ENCODE results near the gene ATP6V1E1. TPM values are rescaled to one million over a fixed set of nuclear protein-coding genes. Genes with fewer than 3 reads are reported as not detected.

The ATP6V1E1 gene
- total RNA-seq, 1 experiment from 2014 or later: 121 TPM

DNA sequence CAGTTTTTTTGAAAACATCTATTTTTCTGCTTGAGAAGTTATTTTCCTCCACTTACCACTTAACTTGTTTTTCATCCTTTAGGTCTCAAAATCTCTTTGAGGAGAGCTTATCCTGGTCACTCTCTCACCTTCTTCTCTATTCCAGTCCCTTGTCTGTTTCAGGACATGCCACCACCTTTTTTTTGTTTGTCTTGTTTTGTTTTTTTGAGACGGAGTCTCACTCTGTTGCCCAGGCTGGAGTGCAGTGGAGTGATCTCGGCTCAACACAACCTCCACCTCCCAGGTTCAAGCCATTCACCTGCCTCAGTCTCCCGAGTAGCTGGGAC lies 5.4 kb upstream of the ATP6V1E1 start:
- no peaks in the 10 kb centered on the region for H3K36me3 ChIP-seq (ENCODE audit: insufficient read depth, low read length, poor library complexity, severe bottlenecking)
- ChIA-PET POLR2A (ENCODE audit: low non-redundant PET) (interaction anchor here (0.6 kb wide), 1 partner anchor 143 kb away, joined by 21 read pairs; no protein-coding TSS in a partner anchor), CTCF (no interaction called here)
- H3K9me3 ChIP-seq (ENCODE audit: low read depth, low read length, poor library complexity, severe bottlenecking): no peaks in the 10 kb centered on the region
- TF ChIP-seq, protein P1, sequence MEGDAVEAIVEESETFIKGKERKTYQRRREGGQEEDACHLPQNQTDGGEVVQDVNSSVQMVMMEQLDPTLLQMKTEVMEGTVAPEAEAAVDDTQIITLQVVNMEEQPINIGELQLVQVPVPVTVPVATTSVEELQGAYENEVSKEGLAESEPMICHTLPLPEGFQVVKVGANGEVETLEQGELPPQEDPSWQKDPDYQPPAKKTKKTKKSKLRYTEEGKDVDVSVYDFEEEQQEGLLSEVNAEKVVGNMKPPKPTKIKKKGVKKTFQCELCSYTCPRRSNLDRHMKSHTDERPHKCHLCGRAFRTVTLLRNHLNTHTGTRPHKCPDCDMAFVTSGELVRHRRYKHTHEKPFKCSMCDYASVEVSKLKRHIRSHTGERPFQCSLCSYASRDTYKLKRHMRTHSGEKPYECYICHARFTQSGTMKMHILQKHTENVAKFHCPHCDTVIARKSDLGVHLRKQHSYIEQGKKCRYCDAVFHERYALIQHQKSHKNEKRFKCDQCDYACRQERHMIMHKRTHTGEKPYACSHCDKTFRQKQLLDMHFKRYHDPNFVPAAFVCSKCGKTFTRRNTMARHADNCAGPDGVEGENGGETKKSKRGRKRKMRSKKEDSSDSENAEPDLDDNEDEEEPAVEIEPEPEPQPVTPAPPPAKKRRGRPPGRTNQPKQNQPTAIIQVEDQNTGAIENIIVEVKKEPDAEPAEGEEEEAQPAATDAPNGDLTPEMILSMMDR (conservative IDR thresholded peaks at IDR 0.05; ENCODE audit: low read depth, low read length): no peak
- no peak for TF ChIP-seq EZH2 (IDR thresholded peaks at IDR 0.05; ENCODE audit: borderline replicate concordance, low read depth, low read length, poor library complexity, severe bottlenecking)
- H3K4me1 ChIP-seq (ENCODE audit: insufficient read depth, low read length, poor library complexity, severe bottlenecking): peaks cover 8% of the 10 kb centered on the region
- no peak for DNase-seq (ENCODE audit: low spot score)
- H3K4me3 ChIP-seq (ENCODE audit: low read depth, low read length, poor library complexity, severe bottlenecking): no peak overlapping the region
- intact Hi-C loops (cut with micrococcal nuclease; ENCODE audit: unreplicated experiment): no loop called here
- H3K27me3 ChIP-seq (replicated peaks; ENCODE audit: insufficient read depth, low read depth, low read length, poor library complexity): no peaks in the 10 kb centered on the region
- no peak overlapping the region for H3K27ac ChIP-seq (ENCODE audit: low read depth, low read length, poor library complexity, severe bottlenecking)
- BruUV-seq (replicated peaks): no TSS peak

DNA sequence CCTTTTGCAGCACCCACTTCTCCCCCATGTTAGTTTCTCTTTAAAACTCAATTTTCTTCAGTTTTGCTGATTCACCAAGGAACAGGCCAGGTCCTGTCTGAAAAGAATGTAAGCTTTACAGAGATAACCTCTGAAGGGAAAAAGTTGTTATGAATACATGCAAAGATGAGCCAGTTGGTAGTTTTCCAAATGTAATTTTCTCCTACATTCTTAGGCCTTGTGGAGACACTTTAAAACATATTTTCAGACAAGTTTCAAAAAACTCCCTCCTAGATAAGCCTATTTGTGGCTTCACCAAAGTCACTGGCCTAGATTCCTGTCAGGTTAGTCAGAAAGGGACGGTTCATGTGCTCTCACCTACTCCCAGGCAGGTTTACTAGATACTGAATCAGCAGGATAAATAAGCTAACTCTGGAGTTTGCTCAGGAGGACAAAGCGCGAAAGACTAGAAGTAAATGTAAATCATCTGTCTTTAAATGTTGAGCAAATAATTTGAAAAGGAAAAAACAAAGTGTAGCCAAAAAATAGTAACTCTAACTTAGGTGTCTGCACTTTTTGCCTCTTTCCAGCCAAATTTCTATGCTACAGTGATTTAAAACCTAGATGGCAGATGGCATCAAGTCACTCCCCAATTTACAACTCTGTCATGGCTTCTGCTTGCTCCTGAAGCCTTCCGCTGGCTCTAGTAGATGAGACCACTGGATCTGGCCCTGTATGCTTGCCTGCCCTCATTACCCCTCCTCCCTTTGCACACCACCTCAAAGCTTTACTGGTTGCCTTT lies 4.9 kb upstream of the ATP6V1E1 start:
- POLR2A ChIA-PET (ENCODE audit: low non-redundant PET): interaction anchor here (0.6 kb wide), 1 partner anchor 143 kb away, joined by 21 read pairs; no protein-coding TSS in a partner anchor
- TF ChIP-seq, protein P1 (conservative IDR thresholded peaks at IDR 0.05; ENCODE audit: low read depth, low read length): no peak
- TF ChIP-seq EZH2 (IDR thresholded peaks at IDR 0.05; ENCODE audit: borderline replicate concordance, low read depth, low read length, poor library complexity, severe bottlenecking): no peak
- Histone ChIP-seq H3K36me3 (ENCODE audit: insufficient read depth, low read length, poor library complexity, severe bottlenecking) (no peaks in the 10 kb centered on the region), H3K9me3 (ENCODE audit: low read depth, low read length, poor library complexity, severe bottlenecking) (no peaks in the 10 kb centered on the region), H3K4me3 (ENCODE audit: low read depth, low read length, poor library complexity, severe bottlenecking) (no peak overlapping the region), H3K4me1 (ENCODE audit: insufficient read depth, low read length, poor library complexity, severe bottlenecking) (peaks cover 8% of the 10 kb centered on the region), H3K27me3 (replicated peaks; ENCODE audit: insufficient read depth, low read depth, low read length, poor library complexity) (no peaks in the 10 kb centered on the region), H3K27ac (ENCODE audit: low read depth, low read length, poor library complexity, severe bottlenecking) (peak overlapping the region; percentile 21)
- DNase-seq (ENCODE audit: low spot score): no peak
- intact Hi-C loops (cut with micrococcal nuclease; ENCODE audit: unreplicated experiment): no loop called here
- CTCF ChIA-PET: no interaction called here
- BruUV-seq (replicated peaks): no TSS peak

DNA sequence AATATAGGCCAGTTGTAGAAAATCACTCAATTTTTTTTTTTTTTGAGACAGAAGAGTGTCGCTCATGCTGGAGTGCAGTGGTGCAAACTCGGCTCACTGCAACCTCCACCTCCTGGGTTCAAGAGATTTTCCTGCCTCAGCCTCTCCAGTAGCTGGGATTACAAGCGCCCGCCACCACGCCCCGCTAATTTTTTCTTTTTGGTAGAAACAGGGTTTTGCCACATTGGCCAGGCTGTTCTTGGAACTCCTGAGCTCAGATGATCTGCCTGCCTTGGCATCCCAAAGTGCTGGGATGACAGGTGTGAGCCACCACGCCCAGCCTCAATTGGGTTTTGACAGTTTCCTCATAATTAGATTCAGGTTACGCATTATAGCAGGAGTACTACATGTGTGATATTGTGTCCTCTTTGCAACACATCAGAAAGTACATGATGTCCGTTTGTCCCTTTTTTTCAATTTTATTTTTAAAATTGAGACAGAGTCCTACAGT lies 2.6 kb upstream of the ATP6V1E1 start:
- no peak for DNase-seq (ENCODE audit: low spot score)
- intact Hi-C loops (cut with micrococcal nuclease; ENCODE audit: unreplicated experiment): no loop called here
- Histone ChIP-seq H3K27me3 (replicated peaks; ENCODE audit: insufficient read depth, low read depth, low read length, poor library complexity) (no peaks in the 10 kb centered on the region), H3K36me3 (ENCODE audit: insufficient read depth, low read length, poor library complexity, severe bottlenecking) (no peaks in the 10 kb centered on the region), H3K27ac (ENCODE audit: low read depth, low read length, poor library complexity, severe bottlenecking) (no peak overlapping the region), H3K9me3 (ENCODE audit: low read depth, low read length, poor library complexity, severe bottlenecking) (no peaks in the 10 kb centered on the region), H3K4me3 (ENCODE audit: low read depth, low read length, poor library complexity, severe bottlenecking) (no peak overlapping the region), H3K4me1 (ENCODE audit: insufficient read depth, low read length, poor library complexity, severe bottlenecking) (no peaks in the 10 kb centered on the region)
- BruUV-seq (replicated peaks): no TSS peak
- ChIA-PET CTCF (no interaction called here), POLR2A (ENCODE audit: low non-redundant PET) (no interaction called here)
- TF ChIP-seq, protein P1 (conservative IDR thresholded peaks at IDR 0.05; ENCODE audit: low read depth, low read length): no peak
- no peak for TF ChIP-seq EZH2 (IDR thresholded peaks at IDR 0.05; ENCODE audit: borderline replicate concordance, low read depth, low read length, poor library complexity, severe bottlenecking)
